ENCODE results near the gene DROSHA.

The DROSHA gene

GRCh38 chr5:31469466-31469865, 62.4 kb downstream of the DROSHA start:
- DNase-seq = no peak

- DNase-seq = no peak
Observed at GRCh38 chr5:31465291-31465690, 66.6 kb downstream of the DROSHA start.

- DNase-seq = no peak
Observed at GRCh38 chr5:31464081-31464480, 67.8 kb downstream of the DROSHA start.

GRCh38 chr5:31463351-31463750, 68.5 kb downstream of the DROSHA start:
- DNase-seq = no peak

- DNase-seq = peak; percentile 41
Observed at GRCh38 chr5:31459594-31459993, 72.3 kb downstream of the DROSHA start.

- DNase-seq = no peak
Observed at GRCh38 chr5:31455172-31455571, 76.7 kb downstream of the DROSHA start.

GRCh38 chr5:31453522-31453921, 78.4 kb downstream of the DROSHA start:
- no peak for DNase-seq

GRCh38 chr5:31452314-31452713, 79.6 kb downstream of the DROSHA start:
- peak; percentile 40 for DNase-seq

- no peak for DNase-seq
Observed at GRCh38 chr5:31449962-31450361, 81.9 kb downstream of the DROSHA start.

GRCh38 chr5:31449174-31449573, 82.7 kb downstream of the DROSHA start:
- peak; percentile 88 for DNase-seq

- no peak for DNase-seq
Observed at GRCh38 chr5:31445041-31445600, 86.8 kb downstream of the DROSHA start.

- DNase-seq = no peak
Observed at GRCh38 chr5:31443572-31443971, 88.3 kb downstream of the DROSHA start.

GRCh38 chr5:31442058-31442745, 89.7 kb downstream of the DROSHA start:
- DNase-seq = peak; percentile 22

GRCh38 chr5:31436851-31437250, 95.0 kb downstream of the DROSHA start:
- no peak for DNase-seq

GRCh38 chr5:31435730-31436129, 96.2 kb downstream of the DROSHA start:
- no peak for DNase-seq

- DNase-seq = no peak
Observed at GRCh38 chr5:31434898-31435297, 97.0 kb downstream of the DROSHA start.

GRCh38 chr5:31433229-31433628, 98.7 kb downstream of the DROSHA start:
- DNase-seq = no peak

- DNase-seq = no peak
Observed at GRCh38 chr5:31427724-31428309, 104.1 kb downstream of the DROSHA start.

- DNase-seq = no peak
Observed at GRCh38 chr5:31427013-31427723, 104.7 kb downstream of the DROSHA start.

GRCh38 chr5:31421806-31422586, 109.9 kb downstream of the DROSHA start:
- no peak for DNase-seq

GRCh38 chr5:31417512-31417911, 114.4 kb downstream of the DROSHA start:
- no peak for DNase-seq

GRCh38 chr5:31416547-31416946, 115.3 kb downstream of the DROSHA start:
- no peak for DNase-seq

GRCh38 chr5:31415960-31416359, 115.9 kb downstream of the DROSHA start:
- no peak for DNase-seq

Measured in fibroblast of skin of abdomen (primary cell).